NCI-H345 (cell line): ENCODE measurements around the gene SLF2.
A peak's percentile ranks its signal among the peaks of the same experiment; 100 is the strongest.

Experiments
- DNase-seq: peaks from one replicate; lab custom pipeline; 2025; lab: John Stamatoyannopoulos, UW

The SLF2 gene

GRCh38 chr10:100980711-100981110 is 67.9 kb downstream of the SLF2 start:
- DNase-seq, result no peak

- DNase-seq, result no peak
These were observed 68.5 kb downstream of the SLF2 start for GRCh38 chr10:100981178-100981772.

- no peak for DNase-seq
These were observed 70.4 kb downstream of the SLF2 start for GRCh38 chr10:100982916-100983830.

GRCh38 chr10:100983868-100984671 is 71.3 kb downstream of the SLF2 start:
- DNase-seq, result no peak

GRCh38 chr10:100984672-100985177 is 72.0 kb downstream of the SLF2 start:
- no peak for DNase-seq

- DNase-seq, result no peak
These were observed 72.6 kb downstream of the SLF2 start for GRCh38 chr10:100985336-100985735.

GRCh38 chr10:100986623-100986951 is 73.8 kb downstream of the SLF2 start:
- no peak for DNase-seq

- DNase-seq, result peak; percentile 74
These were observed 74.4 kb downstream of the SLF2 start, which contains the start of the genes MRPL43 and TWNK for GRCh38 chr10:100986952-100987684. TSS of gene MRPL43 (minus strand) at chr10:100987497. CDS start at chr10:100987443, 54 bp downstream. TSS of gene TWNK (plus strand) at chr10:100987543. CDS start at chr10:100988211, 668 bp downstream.

- no peak for DNase-seq
These were observed 74.9 kb downstream of the SLF2 start for GRCh38 chr10:100987685-100988049.

- no peak for DNase-seq
These were observed 75.4 kb downstream of the SLF2 start for GRCh38 chr10:100988166-100988565.

GRCh38 chr10:100989088-100989487 is 76.3 kb downstream of the SLF2 start:
- DNase-seq, result no peak

- peak; percentile 1 for DNase-seq
These were observed 81.4 kb downstream of the SLF2 start for GRCh38 chr10:100993986-100994708.

- DNase-seq, result no peak
These were observed 82.4 kb downstream of the SLF2 start for GRCh38 chr10:100995181-100995580.

- peak; percentile 58 for DNase-seq
These were observed 84.1 kb downstream of the SLF2 start for GRCh38 chr10:100996678-100997359.

- peak; percentile 69 for DNase-seq
These were observed 84.8 kb downstream of the SLF2 start for GRCh38 chr10:100997360-100998182.

- DNase-seq, result peak; percentile 89
These were observed 85.6 kb downstream of the SLF2 start for GRCh38 chr10:100998183-100998990.

GRCh38 chr10:100998991-100999741 is 86.4 kb downstream of the SLF2 start:
- DNase-seq, result peak; percentile 57

GRCh38 chr10:100999742-101000126 is 87.0 kb downstream of the SLF2 start, which contains the start of gene LZTS2:
TSS of gene LZTS2 (plus strand) at chr10:100999808. CDS start at chr10:101002539, 2,731 bp downstream.
- peak; percentile 48 for DNase-seq
